GM12875 (cell line): ENCODE results near the gene SLC25A25.

ENCODE experiments used
- H3K4me3 ChIP-seq: one replicate; pipeline ENCODE4 v1.5.1; 2011; ENCODE audit warnings: low read depth, low read length, control low read depth
- TF ChIP-seq, protein P1 (sequence below): IDR thresholded peaks from 2 replicates; pipeline ENCODE4 v1.5.1; 2011; ENCODE audit warnings: low read depth, mild to moderate bottlenecking, control low read depth, inconsistent platforms, low read length, moderate library complexity, borderline replicate concordance; ENCODE audit not compliant: insufficient read depth

The SLC25A25 gene

DNA sequence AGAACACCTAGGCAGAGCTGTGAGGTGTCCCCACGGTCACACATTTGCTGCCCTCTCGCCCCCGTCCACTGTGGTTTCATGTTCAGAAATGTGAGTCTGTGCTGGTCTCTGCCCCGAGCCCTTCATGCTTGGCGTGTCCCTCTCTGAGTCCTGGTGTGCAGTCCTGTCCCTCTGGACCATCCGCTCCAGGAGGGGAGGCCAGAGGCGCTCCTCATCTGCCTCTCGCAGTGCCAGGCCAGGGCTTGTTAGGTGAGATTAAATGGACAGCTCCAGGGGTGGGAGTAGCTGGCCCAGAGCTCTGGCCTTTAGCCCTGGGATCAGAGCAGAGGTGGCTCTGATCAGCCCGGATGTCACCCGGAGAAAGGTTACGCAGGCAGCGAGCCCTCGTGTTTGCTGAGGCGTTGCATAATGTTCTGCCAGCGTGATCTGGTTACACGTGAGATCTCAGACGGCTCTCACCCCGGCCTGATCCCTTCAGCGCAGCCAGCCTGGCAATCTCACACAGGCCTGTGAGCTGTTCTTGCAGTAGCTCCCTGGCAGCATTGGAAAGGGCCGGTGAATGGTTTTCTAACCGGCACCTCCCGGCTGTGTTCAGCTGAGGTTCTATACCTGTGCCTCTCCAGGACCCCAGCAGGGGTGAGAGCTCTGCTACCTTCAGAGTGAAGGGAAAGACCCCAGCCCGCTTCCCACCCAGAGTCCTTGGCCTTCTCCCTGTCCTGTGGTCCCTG lies 35.0 kb downstream of the SLC25A25 start:
- no peak overlapping the region for H3K4me3 ChIP-seq
- TF ChIP-seq, protein P1, sequence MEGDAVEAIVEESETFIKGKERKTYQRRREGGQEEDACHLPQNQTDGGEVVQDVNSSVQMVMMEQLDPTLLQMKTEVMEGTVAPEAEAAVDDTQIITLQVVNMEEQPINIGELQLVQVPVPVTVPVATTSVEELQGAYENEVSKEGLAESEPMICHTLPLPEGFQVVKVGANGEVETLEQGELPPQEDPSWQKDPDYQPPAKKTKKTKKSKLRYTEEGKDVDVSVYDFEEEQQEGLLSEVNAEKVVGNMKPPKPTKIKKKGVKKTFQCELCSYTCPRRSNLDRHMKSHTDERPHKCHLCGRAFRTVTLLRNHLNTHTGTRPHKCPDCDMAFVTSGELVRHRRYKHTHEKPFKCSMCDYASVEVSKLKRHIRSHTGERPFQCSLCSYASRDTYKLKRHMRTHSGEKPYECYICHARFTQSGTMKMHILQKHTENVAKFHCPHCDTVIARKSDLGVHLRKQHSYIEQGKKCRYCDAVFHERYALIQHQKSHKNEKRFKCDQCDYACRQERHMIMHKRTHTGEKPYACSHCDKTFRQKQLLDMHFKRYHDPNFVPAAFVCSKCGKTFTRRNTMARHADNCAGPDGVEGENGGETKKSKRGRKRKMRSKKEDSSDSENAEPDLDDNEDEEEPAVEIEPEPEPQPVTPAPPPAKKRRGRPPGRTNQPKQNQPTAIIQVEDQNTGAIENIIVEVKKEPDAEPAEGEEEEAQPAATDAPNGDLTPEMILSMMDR, result no peak

DNA sequence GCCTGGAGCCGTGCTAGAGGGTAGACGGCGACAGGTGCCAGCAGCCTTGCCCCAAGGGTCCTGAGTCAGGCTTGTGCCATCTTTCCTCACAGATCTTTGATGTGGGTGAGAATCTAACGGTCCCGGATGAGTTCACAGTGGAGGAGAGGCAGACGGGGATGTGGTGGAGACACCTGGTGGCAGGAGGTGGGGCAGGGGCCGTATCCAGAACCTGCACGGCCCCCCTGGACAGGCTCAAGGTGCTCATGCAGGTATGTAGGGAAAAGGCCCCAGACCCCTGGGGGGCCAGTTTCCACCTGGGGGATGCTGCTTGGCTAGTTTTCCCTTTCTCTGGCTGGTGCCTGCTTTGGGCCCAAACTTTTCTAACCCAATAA lies 35.5 kb downstream of the SLC25A25 start:
- TF ChIP-seq, protein P1, result 0 out of 2 replicates have a peak, but pooled peaks have one; percentile 21
- no peak overlapping the region for H3K4me3 ChIP-seq

GRCh38 chr9:128104171-128104618 lies 36.2 kb downstream of the SLC25A25 start:
- TF ChIP-seq, protein P1, result no peak

GRCh38 chr9:128105538-128106175 lies 37.6 kb downstream of the SLC25A25 start:
- TF ChIP-seq, protein P1, result no peak
- H3K4me3 ChIP-seq, result no peak overlapping the region

More at GRCh38 chr9:128104171-128104618, 36.2 kb downstream of the SLC25A25 start:
- H3K4me3 ChIP-seq, result no peak overlapping the region

- TF ChIP-seq, protein P1, result no peak
- no peak overlapping the region for H3K4me3 ChIP-seq
These were observed 38.3 kb downstream of the SLC25A25 start for GRCh38 chr9:128106181-128106939.

DNA sequence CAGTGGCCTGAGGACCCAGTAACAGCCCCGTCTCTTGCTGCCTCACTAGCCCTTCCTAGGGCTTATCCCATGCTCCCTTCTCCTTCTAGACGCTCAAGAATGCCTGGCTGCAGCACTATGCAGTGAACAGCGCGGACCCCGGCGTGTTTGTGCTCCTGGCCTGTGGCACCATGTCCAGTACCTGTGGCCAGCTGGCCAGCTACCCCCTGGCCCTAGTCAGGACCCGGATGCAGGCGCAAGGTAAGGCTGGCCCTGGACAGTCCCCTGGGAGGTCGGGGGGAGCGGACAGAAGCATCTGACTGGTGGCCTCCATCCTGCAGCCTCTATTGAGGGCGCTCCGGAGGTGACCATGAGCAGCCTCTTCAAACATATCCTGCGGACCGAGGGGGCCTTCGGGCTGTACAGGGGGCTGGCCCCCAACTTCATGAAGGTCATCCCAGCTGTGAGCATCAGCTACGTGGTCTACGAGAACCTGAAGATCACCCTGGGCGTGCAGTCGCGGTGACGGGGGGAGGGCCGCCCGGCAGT lies 39.0 kb downstream of the SLC25A25 start:
- TF ChIP-seq, protein P1, result no peak
- no peak overlapping the region for H3K4me3 ChIP-seq
